Mesothelial cell of epicardium (in vitro differentiated cells): ENCODE measurements around the gene FOLR2. TPM values are rescaled to one million over a fixed set of nuclear protein-coding genes. Genes with fewer than 3 reads are reported as not detected.
"Not testable (repeated sequence)": the region's sequence is repeated elsewhere in the genome, so short reads cannot be mapped to it uniquely, and the experiment has no call there.

ENCODE experiments used
- DNase-seq, 2 experiments: peaks; one replicate each; pipeline ENCODE4 v3.0.0; 2021; ENCODE audit warnings: low spot score in 2 of 2; ENCODE audit not compliant: unreplicated experiment in 2 of 2
- H3K27ac Mint-ChIP-seq: 2 replicates; pipeline ENCODE4 v1.8.0; 2021; ENCODE audit warnings: mixed read lengths
- H3K27me3 Mint-ChIP-seq: 2 replicates; pipeline ENCODE4 v1.8.0; 2021; ENCODE audit warnings: low read depth, mixed read lengths
- H3K36me3 Mint-ChIP-seq: 2 replicates; pipeline ENCODE4 v1.8.0; 2021; ENCODE audit warnings: mixed read lengths
- H3K4me1 Mint-ChIP-seq: 2 replicates; pipeline ENCODE4 v1.8.0; 2021; ENCODE audit warnings: mixed read lengths
- H3K4me3 Mint-ChIP-seq: 2 replicates; pipeline ENCODE4 v1.8.0; 2021; ENCODE audit warnings: mild to moderate bottlenecking, moderate library complexity, mixed read lengths
- H3K9me3 Mint-ChIP-seq: 2 replicates; pipeline ENCODE4 v1.8.0; 2021; ENCODE audit warnings: mixed read lengths
- total RNA-seq: library from RNA; stranded (reverse); gene quantifications from 3 replicates; pipeline ENCODE4 v1.2.1, GENCODE V29; 2021
- TF ChIP-seq, protein P1 (sequence below): fragments of 200-600 bp; sonication (generic); IDR thresholded peaks from one replicate; pipeline ENCODE4 v1.5.0; 2021; ENCODE audit warnings: antibody characterized with exemption; ENCODE audit not compliant: unreplicated experiment

The FOLR2 gene
- total RNA-seq, 1 donor from 2014 or later, result not detected

DNA sequence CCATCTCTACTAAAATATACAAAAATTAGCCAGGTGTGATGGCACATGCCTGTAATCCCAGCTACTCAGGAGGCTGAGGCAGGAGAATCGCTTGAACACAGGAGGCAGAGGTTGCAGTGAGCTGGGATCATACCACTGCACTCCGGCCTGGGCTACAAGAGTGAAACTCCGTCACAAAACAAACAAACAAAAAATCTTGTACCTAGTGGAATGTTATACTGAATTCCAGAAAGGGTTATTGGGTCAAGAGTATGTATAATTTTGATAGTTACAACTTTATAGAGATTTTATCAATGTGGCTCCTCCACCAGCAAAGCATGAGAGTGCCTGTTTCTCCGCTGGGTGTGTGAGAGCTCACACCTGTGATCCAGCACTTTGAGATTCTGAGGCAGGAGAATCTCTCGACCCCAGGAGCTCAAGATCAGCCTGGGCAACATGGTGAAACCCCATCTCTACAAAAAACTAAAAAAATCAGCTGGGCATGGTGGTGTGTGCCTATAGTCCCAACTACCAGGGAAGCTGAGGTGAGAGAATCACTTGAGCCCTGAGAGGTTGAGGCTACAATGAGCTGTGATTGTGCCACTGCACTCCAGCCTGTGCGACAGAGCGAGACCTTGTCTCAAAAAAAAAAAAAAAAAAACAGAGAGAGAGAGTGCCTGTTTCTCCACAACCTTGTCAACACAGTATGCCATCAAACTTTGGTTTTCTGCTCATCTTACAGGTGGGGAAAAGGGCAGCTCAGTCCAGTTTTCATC is 37.4 kb upstream of the FOLR2 start:
- no peak overlapping the region for H3K27ac Mint-ChIP-seq
- no peaks in the 10 kb centered on the region for H3K27me3 Mint-ChIP-seq
- peaks cover 18% of the 10 kb centered on the region for H3K4me1 Mint-ChIP-seq

DNA sequence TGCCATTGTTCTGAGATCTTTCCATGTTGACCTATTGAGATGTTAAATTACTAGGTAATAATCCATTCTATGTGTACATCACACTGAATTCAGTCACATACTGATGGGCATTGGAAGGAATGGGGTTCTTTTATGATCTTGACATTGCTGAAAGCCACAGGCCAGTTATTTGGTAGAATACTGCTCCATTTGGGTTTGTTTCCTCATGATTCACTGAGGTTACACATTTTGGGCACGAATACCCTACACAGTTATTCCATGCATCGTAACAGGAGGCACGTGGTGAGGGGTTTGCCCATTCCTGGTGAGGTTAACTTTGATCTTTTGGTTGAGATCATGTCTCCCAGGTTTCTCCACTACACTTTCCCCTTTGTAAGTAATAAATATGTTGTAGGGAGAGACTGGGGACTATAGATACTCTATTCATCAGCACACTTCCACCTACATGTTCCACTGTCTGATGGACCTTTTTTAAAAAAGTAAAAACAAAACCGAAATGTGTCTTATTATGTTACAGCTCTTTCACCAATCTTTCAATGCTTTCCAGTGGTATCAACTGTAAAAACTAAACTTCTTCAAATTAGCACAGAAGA is 36.7 kb upstream of the FOLR2 start:
- no peak overlapping the region for H3K27ac Mint-ChIP-seq
- no peak for DNase-seq
- H3K27me3 Mint-ChIP-seq, result no peaks in the 10 kb centered on the region
- H3K4me1 Mint-ChIP-seq, result peaks cover 18% of the 10 kb centered on the region
- H3K9me3 Mint-ChIP-seq, result no peaks in the 10 kb centered on the region
- H3K36me3 Mint-ChIP-seq, result no peaks in the 10 kb centered on the region
- no peak overlapping the region for H3K4me3 Mint-ChIP-seq
- TF ChIP-seq, protein P1, sequence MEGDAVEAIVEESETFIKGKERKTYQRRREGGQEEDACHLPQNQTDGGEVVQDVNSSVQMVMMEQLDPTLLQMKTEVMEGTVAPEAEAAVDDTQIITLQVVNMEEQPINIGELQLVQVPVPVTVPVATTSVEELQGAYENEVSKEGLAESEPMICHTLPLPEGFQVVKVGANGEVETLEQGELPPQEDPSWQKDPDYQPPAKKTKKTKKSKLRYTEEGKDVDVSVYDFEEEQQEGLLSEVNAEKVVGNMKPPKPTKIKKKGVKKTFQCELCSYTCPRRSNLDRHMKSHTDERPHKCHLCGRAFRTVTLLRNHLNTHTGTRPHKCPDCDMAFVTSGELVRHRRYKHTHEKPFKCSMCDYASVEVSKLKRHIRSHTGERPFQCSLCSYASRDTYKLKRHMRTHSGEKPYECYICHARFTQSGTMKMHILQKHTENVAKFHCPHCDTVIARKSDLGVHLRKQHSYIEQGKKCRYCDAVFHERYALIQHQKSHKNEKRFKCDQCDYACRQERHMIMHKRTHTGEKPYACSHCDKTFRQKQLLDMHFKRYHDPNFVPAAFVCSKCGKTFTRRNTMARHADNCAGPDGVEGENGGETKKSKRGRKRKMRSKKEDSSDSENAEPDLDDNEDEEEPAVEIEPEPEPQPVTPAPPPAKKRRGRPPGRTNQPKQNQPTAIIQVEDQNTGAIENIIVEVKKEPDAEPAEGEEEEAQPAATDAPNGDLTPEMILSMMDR, result no peak

More for the DNA sequence above, 37.4 kb upstream of the FOLR2 start:
- no peak overlapping the region for H3K4me3 Mint-ChIP-seq
- no peaks in the 10 kb centered on the region for H3K9me3 Mint-ChIP-seq
- no peaks in the 10 kb centered on the region for H3K36me3 Mint-ChIP-seq
- TF ChIP-seq, protein P1, result no peak
- no peak for DNase-seq

DNA sequence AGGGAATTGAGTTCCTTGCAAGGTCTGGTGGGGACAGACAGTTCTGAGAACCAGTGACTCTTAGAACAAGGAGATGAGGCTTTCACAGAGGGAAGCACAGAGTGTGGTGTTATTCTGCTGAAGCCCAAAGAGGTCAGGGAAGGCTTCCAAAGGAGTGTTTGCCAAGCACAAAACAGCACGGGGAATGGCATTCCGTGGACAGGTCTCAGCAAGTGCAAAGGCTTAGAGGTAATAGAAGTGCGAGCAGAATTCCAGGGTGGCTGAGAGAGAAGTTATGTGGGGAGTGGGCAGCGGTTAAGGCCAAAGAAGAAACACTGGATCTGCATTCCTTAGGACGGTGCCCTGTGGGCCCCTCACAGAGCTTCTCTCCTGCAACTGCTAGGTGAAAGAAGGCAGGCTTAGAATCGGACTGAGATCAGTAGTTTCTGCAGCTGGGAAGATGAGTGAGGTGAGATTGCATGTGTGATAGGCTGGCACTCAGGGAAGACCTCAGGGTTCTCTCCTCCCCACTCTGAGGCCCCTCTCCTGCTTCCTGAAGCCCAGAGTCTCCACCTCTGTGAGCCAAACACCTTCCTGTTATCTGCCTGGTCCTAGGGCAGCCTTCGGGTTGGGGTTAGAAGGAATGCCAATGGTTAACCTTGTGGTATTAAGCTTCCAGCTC is 35.6 kb upstream of the FOLR2 start:
- peaks cover 18% of the 10 kb centered on the region for H3K4me1 Mint-ChIP-seq
- H3K27ac Mint-ChIP-seq, result peak overlapping the region; percentile 76
- H3K4me3 Mint-ChIP-seq, H3K9me3 Mint-ChIP-seq, H3K36me3 Mint-ChIP-seq, H3K27me3 Mint-ChIP-seq, DNase-seq: not testable (repeated sequence)

DNA sequence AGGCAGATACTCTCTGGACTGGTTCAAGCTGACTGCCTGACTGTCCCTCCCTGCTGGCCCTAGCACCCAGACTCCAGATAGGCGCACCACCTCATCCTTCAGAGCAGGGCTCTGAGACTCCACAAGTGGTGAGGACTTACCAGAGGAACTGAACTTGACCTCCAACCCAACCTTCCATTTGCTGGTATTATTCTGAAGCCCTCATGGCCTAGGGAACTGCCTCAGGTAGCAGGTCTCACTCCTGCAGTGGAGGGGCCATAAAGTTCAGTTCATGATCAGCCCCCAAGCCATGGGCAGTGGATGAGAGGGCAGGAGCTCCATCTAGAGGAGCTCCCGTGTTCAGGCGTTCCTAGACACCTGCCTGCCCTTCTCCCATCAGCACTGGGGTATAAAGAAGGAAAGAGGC is 35.0 kb upstream of the FOLR2 start:
- not testable (repeated sequence) for DNase-seq, H3K27me3 Mint-ChIP-seq, H3K9me3 Mint-ChIP-seq, H3K36me3 Mint-ChIP-seq, H3K27ac Mint-ChIP-seq, H3K4me3 Mint-ChIP-seq
- peaks cover 18% of the 10 kb centered on the region for H3K4me1 Mint-ChIP-seq

DNA sequence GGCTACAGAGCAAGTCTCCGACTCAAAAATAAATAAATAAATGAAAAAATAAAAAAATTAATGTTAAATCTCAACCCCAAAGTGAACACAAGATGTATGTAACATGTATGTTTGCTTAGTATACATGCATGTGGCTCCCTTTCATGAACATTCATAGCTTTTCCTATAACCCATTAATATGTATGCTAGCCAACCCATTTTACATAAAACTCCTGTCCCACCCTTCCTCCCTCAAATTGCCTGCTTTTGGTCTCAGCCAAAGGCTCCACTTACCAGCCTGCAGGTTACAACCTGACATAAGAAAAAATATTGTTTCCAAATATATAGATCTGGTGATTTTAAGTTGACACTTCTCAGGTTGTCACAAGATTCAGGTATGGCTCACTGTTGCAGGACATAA is 28.3 kb upstream of the FOLR2 start:
- Mint-ChIP-seq H3K4me1 (peaks cover 26% of the 10 kb centered on the region), H3K9me3 (no peaks in the 10 kb centered on the region), H3K4me3 (no peak overlapping the region), H3K36me3 (no peaks in the 10 kb centered on the region), H3K27me3 (no peaks in the 10 kb centered on the region), H3K27ac (no peak overlapping the region)
- TF ChIP-seq, protein P1, result no peak
- DNase-seq, result no peak

DNA sequence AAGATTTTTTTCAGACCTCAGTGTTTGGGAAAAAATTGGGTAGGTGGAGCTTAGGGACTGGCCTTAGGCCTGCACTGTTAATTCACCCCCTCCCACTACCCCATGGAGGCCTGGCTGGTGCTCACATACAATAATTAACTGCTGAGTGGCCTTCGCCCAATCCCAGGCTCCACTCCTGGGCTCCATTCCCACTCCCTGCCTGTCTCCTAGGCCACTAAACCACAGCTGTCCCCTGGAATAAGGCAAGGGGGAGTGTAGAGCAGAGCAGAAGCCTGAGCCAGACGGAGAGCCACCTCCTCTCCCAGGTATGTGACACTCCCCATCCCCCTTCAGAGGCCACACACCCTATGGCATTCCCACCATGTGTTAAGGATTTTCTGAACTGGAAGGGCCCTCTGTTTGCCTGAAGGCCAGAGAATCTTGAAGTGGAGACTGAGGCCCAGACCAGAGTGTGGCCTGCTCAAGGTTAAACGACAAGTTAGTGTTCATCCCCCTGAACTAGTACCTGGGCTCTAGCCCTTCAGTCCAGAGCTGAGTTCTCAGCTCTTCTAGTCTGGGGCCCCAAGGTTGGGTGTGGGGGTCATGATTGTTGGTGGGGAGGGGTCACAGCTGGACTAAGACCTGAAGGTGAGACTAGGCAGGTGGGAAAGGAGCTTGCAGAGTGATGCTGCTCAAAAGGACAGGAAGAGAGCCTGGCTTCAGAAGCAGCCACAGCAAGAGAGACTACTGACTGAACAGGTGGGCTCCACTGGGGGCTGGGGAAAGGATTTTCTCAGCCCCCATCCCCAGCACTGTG is 26.9 kb upstream of the FOLR2 start:
- H3K4me1 Mint-ChIP-seq, result peaks cover 22% of the 10 kb centered on the region

More for the DNA sequence above, 26.9 kb upstream of the FOLR2 start:
- TF ChIP-seq, protein P1, result no peak
- Mint-ChIP-seq H3K9me3 (no peaks in the 10 kb centered on the region), H3K36me3 (no peaks in the 10 kb centered on the region), H3K4me3 (no peak overlapping the region), H3K27me3 (no peaks in the 10 kb centered on the region), H3K27ac (no peak overlapping the region)
- DNase-seq, result no peak
